NCI-H1105 treated with DMSO at 0.1 percent for 48 hours (cell line): ENCODE results near the gene TSR3.

Experiments
- DNase-seq: peaks from one replicate; lab custom pipeline; 2025; lab: John Stamatoyannopoulos, UW

Gene TSR3

DNA sequence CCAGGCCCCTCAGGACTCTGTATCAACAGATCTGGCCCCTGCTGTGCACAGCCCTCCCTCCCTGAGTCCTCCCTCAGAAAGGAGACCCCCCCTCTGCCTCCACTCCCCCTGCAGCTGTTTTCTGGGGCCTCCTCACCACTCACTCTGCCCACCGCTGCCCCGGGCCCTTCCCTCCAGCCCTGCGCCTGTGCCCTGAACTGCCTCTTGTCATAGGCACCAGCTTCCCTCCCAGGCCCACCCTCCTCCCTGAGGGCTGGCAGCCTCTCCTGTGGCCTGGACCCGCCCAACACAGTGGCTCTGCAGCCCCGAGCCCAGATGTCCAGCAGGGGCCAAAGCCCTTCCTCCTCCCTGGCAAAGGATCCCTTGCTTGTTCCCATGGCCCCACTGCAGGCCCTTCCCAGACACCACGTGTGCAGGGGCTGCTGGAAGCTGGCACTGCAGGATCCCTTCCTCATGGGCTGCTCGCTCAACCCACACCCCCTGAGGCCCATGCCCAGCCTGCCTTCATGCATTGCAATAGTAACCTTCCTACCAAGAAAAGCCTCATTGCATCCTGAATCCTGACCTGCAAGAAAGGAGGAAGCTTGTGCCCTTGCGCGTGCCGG, 25.8 kb upstream of the TSR3 start:
- DNase-seq: no peak

- no peak for DNase-seq
Observed at GRCh38 chr16:1375741-1376410, 24.2 kb upstream of the TSR3 start.

DNA sequence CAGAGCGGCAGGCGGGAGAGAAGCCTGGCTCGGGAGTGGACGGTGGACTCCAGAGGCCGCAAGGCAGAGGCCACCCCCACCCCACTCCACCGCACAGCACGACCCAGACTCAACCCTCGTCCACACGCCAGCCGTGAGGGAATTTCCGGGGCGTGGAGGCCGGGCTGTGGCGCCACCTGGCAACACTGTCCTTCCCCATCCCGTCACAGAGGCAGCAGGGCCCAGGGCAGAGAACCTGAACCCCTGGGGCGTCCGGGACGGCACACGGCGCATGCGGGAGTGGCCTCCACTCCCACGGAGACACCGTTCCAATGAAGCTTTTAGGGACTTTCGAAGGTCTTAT, 23.6 kb upstream of the TSR3 start:
- DNase-seq: no peak

DNA sequence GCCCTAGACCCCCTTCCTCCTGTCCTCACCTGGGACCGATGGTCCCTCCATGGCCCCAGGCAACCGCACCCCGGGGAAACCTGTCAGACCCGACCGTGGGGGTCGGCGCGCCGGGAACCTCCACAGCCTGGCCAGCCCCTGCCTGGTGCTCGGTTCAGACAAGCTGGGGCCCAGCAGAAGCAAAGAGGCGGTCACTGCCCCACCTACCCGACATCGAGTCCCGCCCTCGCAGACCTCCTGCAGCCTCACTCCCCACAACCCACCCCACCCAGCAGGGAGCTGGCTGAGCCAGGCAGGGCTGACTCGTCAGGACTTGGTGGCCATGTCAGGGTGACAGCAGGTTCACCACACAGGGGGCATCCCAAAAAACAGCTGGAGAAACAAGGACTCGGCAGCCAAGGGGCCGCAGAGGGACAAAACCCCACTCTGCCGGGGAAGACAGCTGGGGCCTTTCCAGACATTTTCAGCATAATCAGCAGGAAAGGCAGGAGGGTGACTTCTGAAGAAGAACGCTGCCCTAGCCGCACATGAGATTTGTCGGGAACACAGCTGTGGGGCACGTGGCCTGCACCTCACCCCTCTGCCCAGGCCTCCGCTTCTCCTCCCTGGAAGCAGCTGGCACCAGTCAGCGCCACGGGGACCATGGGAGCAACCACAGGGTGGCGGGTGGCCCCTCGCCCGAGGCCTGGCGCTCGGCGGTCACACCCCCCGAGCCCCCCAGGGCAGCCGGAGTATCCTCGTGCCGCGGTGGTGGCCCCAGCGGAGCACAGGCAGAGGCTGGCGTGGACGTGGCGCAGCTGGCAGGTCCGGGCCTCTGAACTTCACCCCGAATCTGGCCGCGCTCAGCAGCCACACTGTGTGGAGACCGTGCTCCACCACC, 23.0 kb upstream of the TSR3 start:
- DNase-seq: no peak

- no peak for DNase-seq
Observed at GRCh38 chr16:1372292-1372950, 20.7 kb upstream of the TSR3 start.

DNA sequence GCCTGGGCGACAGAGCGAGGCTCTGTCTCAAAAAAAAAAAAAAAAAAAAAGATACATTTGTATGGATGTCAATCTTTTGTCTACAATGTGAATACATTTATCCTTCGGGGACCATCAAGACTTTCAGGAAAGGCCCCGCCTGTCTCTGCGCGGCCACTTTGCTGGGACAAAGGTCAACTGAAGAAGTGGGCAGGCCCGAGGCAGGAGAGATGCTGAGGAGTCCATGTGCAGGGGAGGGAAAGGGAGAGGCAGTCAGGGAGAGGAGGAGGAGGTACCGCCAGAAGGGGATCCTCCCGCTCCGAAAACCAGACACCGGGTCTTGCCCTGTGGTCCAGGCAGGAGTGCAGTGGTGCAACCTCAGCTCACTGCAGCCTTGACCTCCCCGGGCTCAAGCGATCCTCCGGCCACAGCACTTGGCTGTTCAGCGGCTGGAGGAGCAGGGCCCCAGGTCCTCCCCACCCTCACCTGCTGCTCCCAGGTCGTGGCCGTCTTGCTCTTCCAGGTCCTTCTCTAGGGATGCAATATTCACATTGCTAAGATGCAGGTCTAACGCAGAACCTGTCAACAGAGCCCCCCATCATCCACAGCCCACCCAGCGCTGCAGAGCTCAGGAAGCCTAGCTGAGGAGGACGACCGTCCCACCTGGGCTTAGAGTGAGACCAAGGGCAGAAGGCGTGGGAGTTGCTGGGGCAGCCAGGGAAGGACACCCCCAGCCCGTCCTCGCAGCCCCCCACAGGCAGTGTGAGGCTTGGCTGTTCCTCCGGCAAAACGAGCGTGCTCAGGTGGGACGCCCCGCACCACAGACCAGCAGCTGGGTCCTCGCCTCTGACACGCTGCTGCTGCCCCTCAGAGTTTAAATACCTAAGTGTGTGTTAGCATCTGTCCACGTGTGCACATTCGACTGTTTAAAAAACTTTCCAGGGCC, 19.6 kb upstream of the TSR3 start:
- DNase-seq: no peak

DNA sequence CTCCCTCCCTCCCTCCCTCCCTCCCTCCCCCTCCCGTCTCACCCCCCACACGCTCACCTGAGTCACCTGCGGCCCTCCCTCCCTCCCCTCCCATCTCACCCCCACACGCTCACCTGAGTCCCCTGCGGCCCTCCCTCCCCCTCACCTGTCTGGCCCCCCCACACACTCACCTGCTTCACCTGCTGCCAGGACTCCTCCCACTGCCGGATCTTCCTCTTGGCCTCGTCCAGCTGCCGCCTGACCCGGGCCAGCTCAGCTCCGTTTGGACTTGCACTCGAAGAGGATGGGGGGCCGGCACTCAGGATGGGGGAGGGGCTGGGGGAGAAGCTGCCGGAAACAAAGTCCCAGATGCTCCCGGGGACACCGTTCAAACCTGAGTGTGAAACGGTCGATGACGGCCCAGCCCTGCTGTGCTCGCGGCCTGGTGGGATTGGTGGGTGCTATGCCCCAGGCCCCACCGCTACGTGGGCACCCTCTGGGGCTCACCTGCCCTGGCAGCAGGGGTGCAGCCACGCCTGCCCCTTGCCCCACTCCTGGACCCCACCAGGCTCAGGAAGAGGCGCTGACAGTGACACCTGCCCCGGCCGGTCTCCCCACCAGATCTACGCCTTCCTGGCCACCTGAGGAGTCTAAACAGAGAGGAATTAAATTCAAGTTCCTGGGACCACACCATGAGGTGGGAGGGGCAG, 16.0 kb upstream of the TSR3 start:
- peak; percentile 56 for DNase-seq

- DNase-seq: peak; percentile 60
Observed at GRCh38 chr16:1366712-1367299, 15.1 kb upstream of the TSR3 start.

DNA sequence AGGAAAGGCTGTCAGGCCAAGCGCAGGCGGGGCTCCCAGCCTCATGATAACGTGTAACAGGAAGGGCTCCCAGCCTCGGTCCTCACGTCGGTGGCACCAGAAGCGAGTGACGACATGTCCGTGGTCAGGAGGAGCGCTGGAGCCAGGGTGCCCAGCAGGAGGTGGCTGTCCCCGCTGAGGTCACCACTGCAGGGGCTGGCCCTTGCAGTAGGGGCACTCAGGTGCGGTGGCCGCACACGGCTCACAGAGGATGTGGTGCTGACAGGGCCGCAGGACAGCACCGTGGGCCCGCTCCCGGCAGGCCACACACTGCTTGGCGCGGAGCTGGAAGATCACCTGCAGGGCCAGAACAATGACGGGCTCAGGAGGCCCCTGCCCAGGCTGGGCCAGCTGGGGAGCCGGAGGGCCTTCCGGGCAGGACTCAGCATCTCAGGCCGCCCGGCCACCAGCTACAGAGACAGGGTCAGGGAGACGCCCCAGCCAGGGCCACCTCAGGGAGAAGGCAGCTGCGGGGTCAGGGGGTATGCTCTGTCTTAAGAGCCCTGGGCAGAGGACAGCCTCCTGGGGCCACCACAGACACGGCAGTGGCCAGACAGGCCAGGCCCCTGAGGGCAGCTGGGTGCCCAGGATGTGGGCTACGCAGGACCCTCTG, 14.5 kb upstream of the TSR3 start:
- no peak for DNase-seq

GRCh38 chr16:1364510-1364909, 12.8 kb upstream of the TSR3 start:
- no peak for DNase-seq

DNA sequence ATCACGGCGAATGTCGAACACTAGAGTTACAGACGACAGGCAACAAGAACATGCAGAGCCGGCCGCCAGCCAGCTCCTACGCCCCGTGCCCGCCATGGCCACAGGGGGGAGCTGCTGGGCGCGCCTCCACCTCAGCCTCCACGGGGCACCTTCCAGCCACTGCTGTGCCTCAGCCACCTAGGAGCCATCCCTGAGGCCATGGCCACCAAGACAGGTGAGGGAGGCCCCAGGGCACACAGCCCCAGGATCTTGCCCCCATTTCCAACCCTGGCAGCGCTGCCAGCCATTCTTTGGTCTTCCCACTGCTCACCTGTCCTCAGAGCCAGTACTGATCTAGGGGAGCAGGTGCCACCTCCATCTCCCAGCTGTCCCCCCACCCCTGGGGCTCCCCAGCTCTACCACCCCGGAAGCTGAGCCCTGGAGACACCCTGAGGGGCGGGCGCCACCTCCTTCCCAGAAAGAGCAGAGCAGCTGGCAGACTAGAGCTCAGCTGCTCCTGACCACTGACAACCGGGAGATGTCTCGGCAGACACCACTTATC, 11.9 kb upstream of the TSR3 start:
- DNase-seq: no peak

GRCh38 chr16:1362807-1363206, 11.1 kb upstream of the TSR3 start:
- DNase-seq: no peak

DNA sequence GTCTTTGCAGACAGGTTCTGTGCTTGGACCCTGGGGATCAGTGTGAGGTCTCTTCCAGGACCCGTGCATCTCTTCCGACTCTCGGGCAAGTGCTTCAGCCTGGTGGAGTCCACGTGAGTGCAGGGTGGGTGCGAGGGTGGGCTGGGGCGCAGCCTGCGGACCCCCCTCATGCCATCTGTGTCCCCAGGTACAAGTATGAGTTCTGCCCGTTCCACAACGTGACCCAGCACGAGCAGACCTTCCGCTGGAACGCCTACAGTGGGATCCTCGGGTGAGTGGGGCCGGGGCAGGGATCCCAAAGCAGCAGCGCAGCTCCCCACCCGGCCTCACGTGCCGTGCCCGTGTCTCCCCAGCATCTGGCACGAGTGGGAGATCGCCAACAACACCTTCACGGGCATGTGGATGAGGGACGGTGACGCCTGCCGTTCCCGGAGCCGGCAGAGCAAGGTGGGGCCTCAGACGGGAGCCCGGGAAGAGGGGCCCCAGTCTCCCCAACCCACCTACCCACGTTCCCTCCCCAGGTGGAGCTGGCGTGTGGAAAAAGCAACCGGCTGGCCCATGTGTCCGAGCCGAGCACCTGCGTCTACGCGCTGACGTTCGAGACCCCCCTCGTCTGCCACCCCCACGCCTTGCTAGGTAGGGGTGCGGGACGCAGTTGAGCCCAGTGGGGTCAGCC, 10.1 kb upstream of the TSR3 start:
- no peak for DNase-seq

- no peak for DNase-seq
Observed at GRCh38 chr16:1357906-1358566, 6.4 kb upstream of the TSR3 start.

DNA sequence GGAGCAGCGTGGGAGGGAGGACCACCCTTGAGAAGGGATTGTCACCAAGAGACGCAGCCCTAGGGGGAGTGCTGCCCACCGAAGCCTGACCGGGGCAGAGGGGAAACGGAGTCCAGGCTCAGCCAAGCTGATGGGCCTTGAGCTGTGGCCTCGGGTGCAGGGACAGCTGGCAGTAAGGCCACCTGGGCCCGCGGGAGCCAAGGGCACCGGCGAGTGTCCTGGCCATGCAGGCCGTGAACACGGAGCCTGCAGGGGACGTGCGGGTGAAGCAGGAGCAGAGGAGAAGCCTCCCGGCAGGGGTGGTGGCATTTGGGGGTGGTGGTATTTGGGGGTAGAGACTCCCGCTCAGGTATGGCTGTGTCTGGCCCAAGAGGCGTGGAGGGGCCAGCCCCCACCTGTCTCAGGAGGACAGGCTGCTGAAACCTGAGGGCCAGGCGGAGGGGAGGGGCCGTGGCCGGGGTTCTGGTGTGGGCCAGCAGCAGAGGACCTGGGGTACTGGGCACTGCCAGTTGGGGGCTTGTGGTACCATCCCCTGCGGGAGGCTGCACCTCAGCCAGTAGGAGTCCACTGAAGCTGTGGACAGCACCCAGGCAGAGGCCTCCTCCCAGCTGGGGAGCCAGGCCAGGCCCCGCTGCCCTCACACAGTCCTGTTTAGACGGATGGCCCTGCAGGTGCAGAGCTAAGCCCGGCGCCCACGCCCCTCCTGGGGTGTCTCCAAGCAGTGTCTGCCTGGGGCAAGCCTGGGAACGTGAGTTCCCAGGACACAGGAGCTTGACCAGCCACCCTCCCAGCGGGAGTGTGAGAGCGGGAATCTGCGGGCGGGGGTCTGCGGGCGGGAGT, 4.6 kb upstream of the TSR3 start:
- no peak for DNase-seq

DNA sequence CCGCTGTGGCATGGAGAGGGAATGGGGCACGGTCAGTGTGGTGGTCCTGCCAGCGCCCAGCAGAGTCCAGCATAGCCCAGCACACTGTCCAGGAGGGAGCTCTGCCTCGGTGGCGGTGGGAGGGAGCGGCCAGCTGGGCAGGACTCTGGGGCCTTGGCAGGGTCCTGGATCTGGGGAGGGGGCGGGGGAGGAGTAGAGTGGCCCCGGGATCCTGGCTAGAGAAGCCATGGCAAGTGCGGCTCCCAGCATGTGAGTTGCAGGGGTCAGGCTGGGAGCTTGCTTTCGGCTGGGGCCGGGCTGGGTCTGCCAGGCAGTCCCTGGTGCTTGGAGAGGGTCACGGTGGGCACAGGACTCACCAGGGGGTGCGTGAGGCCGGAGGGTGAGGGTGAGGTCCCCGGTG, 3.9 kb upstream of the TSR3 start:
- DNase-seq: no peak

DNA sequence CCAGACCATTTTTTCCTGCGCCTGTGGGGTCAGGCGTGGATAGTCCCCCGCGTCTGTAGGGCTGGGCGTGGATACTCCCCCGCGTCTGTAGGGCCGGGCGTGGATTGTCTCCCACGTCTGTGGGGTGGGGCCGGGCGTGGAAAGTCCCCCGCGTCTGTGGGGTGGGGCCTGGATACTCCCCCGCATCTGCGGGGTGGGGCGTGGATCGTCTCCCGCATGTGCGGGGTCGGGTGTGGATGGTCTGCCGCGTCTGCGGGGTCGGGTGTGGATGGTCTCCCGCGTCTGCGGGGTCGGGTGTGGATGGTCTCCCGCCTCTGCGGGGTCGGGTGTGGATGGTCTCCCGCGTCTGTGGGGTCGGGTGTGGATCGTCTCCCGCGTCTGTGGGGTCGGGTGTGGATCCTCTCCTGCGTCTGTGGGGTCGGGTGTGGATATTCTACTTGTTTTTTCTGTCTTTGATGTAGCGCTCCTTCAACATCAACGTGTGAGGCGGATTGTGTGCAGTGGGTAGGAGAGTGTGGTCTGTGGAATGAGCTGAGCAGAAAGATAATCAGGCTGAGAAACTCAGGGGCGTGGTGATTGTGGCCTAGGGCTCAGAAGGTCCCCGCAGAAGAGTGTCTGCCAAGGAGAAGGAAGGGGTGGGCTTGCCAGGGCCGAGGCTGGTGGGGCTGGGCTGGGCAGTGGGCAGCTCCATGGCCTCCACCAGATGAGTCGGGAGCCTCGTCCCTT, 3.3 kb upstream of the TSR3 start:
- DNase-seq: no peak
